ENCODE data around the gene LRRC8B.
"Not testable (repeated sequence)": the region's sequence is repeated elsewhere in the genome, so short reads cannot be mapped to it uniquely, and the experiment has no call there.

The LRRC8B gene

GRCh38 chr1:89490389-89490788, 34.2 kb upstream of the LRRC8B start (continued):
- no peak for TF ChIP-seq PATZ1 (CRISPR knock-in tag; IDR thresholded peaks at IDR 0.05; ENCODE audit: borderline replicate concordance)
- TF ChIP-seq PPARA (CRISPR knock-in tag; IDR thresholded peaks at IDR 0.05; ENCODE audit: borderline replicate concordance) = no peak

GRCh38 chr1:89499320-89499719, 25.3 kb upstream of the LRRC8B start:
- ATAC-seq = no peak
- TF ChIP-seq RARB (CRISPR knock-in tag; IDR thresholded peaks at IDR 0.05) (no peak), TCF4 (CRISPR knock-in tag; IDR thresholded peaks at IDR 0.05; ENCODE audit: borderline replicate concordance) (no peak), PATZ1 (CRISPR knock-in tag; IDR thresholded peaks at IDR 0.05; ENCODE audit: borderline replicate concordance) (no peak), PPARA (CRISPR knock-in tag; IDR thresholded peaks at IDR 0.05; ENCODE audit: borderline replicate concordance) (no peak), TOX (CRISPR knock-in tag; IDR thresholded peaks at IDR 0.05; ENCODE audit: borderline replicate concordance) (no peak)

DNA sequence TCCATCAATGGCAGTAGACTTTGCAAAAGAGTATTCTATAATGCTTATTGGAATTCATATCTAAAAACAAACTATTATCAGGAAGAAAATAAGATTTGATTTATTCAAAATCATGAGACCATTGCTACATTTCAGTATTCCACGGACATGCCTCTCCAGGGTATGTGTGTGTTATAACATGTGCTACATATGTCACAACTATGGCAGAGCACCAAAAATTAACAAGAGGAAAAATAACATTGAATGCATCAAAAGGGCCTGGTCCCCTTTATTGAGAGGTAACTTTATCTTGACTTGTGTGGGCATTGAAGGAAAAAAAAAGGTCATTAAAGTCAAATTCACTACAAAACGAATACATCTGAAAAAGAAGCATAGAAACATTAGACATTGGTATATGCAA, 22.6 kb upstream of the LRRC8B start:
- TF ChIP-seq GLIS3 (CRISPR knock-in tag; IDR thresholded peaks at IDR 0.05) (no peak), RARB (CRISPR knock-in tag; IDR thresholded peaks at IDR 0.05) (no peak), SNAI2 (CRISPR knock-in tag; IDR thresholded peaks at IDR 0.05) (no peak), POU6F1 (CRISPR knock-in tag; IDR thresholded peaks at IDR 0.05; ENCODE audit: borderline replicate concordance, low read depth) (no peak), TOX (CRISPR knock-in tag; IDR thresholded peaks at IDR 0.05; ENCODE audit: borderline replicate concordance) (no peak), TSHZ2 (CRISPR knock-in tag; IDR thresholded peaks at IDR 0.05) (no peak), TCF4 (CRISPR knock-in tag; IDR thresholded peaks at IDR 0.05; ENCODE audit: borderline replicate concordance) (no peak), CSDC2 (CRISPR knock-in tag; IDR thresholded peaks at IDR 0.05) (no peak), ZFP30 (CRISPR knock-in tag; IDR thresholded peaks at IDR 0.05) (no peak), BACH2 (CRISPR knock-in tag; IDR thresholded peaks at IDR 0.05; ENCODE audit: borderline replicate concordance) (no peak), PATZ1 (CRISPR knock-in tag; IDR thresholded peaks at IDR 0.05; ENCODE audit: borderline replicate concordance) (no peak), ARNTL (CRISPR knock-in tag; IDR thresholded peaks at IDR 0.05; ENCODE audit: borderline replicate concordance, low read depth) (no peak), ZC3H10 (CRISPR knock-in tag; IDR thresholded peaks at IDR 0.05) (no peak)
- no peak for ATAC-seq

GRCh38 chr1:89502895-89503294, 21.7 kb upstream of the LRRC8B start:
- TF ChIP-seq ISL1 (CRISPR knock-in tag; IDR thresholded peaks at IDR 0.05) = no peak
- no peak for ATAC-seq

GRCh38 chr1:89503690-89504089, 20.9 kb upstream of the LRRC8B start:
- no peak for ATAC-seq
- TF ChIP-seq POU6F1 (CRISPR knock-in tag; IDR thresholded peaks at IDR 0.05; ENCODE audit: borderline replicate concordance, low read depth) (no peak), ZFP30 (CRISPR knock-in tag; IDR thresholded peaks at IDR 0.05) (no peak)

GRCh38 chr1:89510061-89510460, 14.6 kb upstream of the LRRC8B start:
- ATAC-seq = not testable (repeated sequence)

Measured in SK-N-SH treated with all-trans-retinoic acid at 6 μM for 48 hours (cell line).